OCI-LY1 (cell line): ENCODE results near the gene CHEK1.

Source experiments
- EZH2 ChIP-seq: fragments of 200-600 bp; sonication (generic), shearing (Covaris generic); IDR thresholded peaks from 2 replicates; pipeline ENCODE4 v1.8.0; 2017; ENCODE audit warnings: borderline replicate concordance, mixed run types, mild to moderate bottlenecking, antibody characterized with exemption, low read length, moderate library complexity, mixed read lengths
- TF ChIP-seq, protein P1 (sequence below): fragments of 200-600 bp; sonication (generic), shearing (Covaris generic); IDR thresholded peaks from 2 replicates; pipeline ENCODE4 v1.5.1; 2017; ENCODE audit warnings: mild to moderate bottlenecking, antibody characterized with exemption, low read length, moderate library complexity, mixed read lengths

DNA sequence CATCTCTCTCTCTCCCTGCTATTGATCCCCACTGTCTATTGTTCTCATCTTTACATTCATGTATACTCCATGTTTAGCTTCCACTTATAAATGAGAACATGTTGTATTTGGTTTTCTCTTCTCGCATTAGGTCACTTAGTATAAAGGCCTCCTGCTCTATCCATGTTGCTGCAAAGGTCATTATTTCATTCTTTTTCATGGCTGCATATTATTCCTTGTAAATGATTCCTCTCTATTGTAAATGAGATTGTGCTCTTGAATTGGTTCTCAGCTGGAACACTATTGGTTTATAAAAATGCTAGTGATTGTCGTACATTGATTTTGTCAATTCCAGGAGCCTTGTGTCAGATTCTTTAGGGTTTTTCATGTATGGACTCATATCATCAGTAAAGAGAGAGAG, 42.2 kb downstream of the CHEK1 start:
- TF ChIP-seq, protein P1, sequence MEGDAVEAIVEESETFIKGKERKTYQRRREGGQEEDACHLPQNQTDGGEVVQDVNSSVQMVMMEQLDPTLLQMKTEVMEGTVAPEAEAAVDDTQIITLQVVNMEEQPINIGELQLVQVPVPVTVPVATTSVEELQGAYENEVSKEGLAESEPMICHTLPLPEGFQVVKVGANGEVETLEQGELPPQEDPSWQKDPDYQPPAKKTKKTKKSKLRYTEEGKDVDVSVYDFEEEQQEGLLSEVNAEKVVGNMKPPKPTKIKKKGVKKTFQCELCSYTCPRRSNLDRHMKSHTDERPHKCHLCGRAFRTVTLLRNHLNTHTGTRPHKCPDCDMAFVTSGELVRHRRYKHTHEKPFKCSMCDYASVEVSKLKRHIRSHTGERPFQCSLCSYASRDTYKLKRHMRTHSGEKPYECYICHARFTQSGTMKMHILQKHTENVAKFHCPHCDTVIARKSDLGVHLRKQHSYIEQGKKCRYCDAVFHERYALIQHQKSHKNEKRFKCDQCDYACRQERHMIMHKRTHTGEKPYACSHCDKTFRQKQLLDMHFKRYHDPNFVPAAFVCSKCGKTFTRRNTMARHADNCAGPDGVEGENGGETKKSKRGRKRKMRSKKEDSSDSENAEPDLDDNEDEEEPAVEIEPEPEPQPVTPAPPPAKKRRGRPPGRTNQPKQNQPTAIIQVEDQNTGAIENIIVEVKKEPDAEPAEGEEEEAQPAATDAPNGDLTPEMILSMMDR = no peak
- no peak for TF ChIP-seq EZH2
